Measurements from ENCODE around the gene RAPGEF1. TPM values are rescaled to one million over a fixed set of nuclear protein-coding genes. Genes with fewer than 3 reads are reported as not detected.
"Not testable (repeated sequence)": the region's sequence is repeated elsewhere in the genome, so short reads cannot be mapped to it uniquely, and the experiment has no call there.

Gene RAPGEF1
- total RNA-seq, 4 donors from 2014 or later, result 32.0 to 57.3 (median 38.9) TPM

DNA sequence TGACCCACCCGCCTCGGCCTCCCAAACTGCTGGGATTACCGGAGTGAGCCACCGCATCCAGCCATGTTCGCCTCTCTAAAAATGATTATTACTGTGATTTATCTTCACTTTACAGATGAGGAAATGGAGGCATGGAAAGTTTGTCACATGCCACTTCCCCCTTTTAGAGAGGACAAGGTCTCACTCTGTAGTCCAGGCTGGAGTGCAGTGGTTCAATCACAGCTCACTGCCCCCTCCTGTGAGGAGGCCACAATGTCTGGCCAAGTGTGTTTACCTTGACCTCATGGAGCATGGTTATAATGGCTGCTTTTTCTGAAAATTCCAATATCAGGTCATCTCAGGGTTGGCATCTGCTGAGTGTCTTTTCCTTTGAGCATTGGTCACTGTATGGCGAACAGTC is 187.8 kb downstream of the RAPGEF1 start:
- H3K36me3 ChIP-seq, result no peaks in the 10 kb centered on the region
- 67 to 88% methylated on average over 6 of the region's 6 CpGs for WGBS, 2 donors
- peaks cover 0 to 80% of the 10 kb centered on the region in 2 donors for H3K27me3 ChIP-seq
- TF ChIP-seq, protein P1, sequence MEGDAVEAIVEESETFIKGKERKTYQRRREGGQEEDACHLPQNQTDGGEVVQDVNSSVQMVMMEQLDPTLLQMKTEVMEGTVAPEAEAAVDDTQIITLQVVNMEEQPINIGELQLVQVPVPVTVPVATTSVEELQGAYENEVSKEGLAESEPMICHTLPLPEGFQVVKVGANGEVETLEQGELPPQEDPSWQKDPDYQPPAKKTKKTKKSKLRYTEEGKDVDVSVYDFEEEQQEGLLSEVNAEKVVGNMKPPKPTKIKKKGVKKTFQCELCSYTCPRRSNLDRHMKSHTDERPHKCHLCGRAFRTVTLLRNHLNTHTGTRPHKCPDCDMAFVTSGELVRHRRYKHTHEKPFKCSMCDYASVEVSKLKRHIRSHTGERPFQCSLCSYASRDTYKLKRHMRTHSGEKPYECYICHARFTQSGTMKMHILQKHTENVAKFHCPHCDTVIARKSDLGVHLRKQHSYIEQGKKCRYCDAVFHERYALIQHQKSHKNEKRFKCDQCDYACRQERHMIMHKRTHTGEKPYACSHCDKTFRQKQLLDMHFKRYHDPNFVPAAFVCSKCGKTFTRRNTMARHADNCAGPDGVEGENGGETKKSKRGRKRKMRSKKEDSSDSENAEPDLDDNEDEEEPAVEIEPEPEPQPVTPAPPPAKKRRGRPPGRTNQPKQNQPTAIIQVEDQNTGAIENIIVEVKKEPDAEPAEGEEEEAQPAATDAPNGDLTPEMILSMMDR (IDR thresholded peaks at IDR 0.05), result no peak
- TF ChIP-seq EP300 (IDR thresholded peaks at IDR 0.05) (no peak), POLR2A (IDR thresholded peaks at IDR 0.05) (no peak)
- no peak overlapping the region for H3K4me3 ChIP-seq
- no peak for DNase-seq (ENCODE audit: low spot score in 2 of 2)
- H3K27ac ChIP-seq, result no peak overlapping the region
- H3K4me1 ChIP-seq, result peaks cover 0 to 2% (median 0%) of the 10 kb centered on the region in 4 donors
- H3K9me3 ChIP-seq, result peaks cover 0 to 5% (median 0%) of the 10 kb centered on the region in 4 donors

DNA sequence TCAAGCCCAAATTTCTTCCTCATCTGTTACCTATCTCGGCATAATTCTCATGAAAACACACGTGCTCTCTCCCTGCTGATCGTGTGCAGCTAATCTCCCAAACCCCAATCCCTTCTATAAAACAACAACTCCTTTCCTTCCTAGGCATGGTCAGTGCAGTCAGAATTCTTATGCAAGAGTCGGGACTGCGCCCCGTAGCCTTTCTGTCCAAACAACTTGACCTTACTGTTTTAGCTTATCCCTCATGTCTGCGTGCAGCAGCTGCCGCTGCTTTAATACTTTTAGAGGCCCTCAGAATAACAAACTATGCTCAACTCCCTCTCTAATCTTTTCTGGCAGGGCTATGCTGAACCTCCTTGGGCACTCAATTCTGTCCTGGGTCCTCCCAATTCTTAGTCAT is 189.4 kb downstream of the RAPGEF1 start:
- H3K27me3 ChIP-seq, result peaks cover 0 to 84% of the 10 kb centered on the region in 2 donors
- 69 to 73% methylated on average over 8 of the region's 8 CpGs for WGBS, 2 donors
- DNase-seq (ENCODE audit: low spot score in 2 of 2), result not testable (repeated sequence)

DNA sequence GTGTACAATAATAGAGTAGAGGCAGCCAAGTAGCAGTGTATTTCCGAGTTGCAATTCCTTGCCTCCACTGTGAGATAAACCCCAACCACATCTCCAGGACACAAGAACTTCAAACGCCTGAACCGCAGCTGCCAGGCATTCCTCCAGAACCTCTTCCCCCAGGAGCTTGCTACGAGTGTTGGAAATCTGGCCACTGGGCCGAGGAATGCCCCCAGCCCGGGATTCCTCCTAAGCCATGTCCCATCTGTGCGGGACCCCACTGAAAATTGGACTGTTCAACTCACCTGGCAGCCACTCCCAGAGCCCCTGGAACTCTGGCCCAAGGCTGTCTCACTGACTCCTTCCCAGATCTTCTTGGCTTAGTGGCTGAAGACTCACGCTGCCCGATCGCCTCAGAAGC is 190.7 kb downstream of the RAPGEF1 start:
- WGBS, 2 donors, result 82 to 90% methylated on average over 10 of the region's 10 CpGs

More for the DNA sequence above, 189.4 kb downstream of the RAPGEF1 start:
- H3K4me1 ChIP-seq, result peaks cover 0 to 18% (median 6%) of the 10 kb centered on the region in 4 donors
- not testable (repeated sequence) for H3K36me3 ChIP-seq, H3K27ac ChIP-seq, H3K4me3 ChIP-seq, H3K9me3 ChIP-seq

DNA sequence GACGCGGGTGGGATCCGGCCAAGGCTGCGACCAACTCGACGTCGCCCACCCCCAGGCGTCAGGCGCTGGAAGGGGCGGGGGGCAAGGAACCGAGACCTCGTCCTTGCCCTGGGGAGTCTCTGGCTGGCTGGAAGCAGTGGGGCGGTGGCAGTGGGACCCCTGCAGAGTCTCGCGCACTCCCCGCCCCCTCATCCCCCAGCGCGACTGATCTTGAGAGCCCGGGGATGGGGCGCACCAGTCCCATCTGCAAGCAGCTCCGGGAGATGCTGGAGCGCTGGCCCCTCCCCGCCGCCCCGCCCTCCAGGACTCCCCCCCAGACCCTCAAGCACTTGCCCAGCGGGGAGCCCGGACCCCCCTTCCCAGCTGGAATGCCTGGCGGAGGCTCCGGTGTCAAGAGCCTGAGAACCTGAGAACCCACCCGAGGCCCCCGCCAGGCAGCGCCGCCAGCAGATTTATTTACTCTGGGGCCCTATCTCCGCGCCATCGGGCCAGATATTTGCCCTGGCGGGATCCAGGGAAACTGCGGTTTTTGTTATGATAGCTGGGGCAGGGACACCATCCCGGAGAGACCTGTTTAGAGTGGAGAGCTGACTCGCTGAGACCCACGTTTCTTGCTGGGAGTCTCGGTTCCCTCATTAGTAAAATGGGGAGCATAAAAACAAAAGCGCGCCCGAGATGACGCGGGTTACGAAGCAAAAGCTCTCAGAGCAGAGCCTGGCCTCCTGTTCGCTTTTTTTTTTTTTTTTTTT is 193.4 kb downstream of the RAPGEF1 start:
- H3K27me3 ChIP-seq, result peaks cover 0 to 65% of the 10 kb centered on the region in 2 donors

More for the DNA sequence above, 190.7 kb downstream of the RAPGEF1 start:
- Histone ChIP-seq H3K9me3 (peaks cover 0 to 13% (median 0%) of the 10 kb centered on the region in 4 donors), H3K4me1 (peaks cover 0 to 19% (median 6%) of the 10 kb centered on the region in 4 donors), H3K27me3 (peaks cover 0 to 88% of the 10 kb centered on the region in 2 donors)
- H3K4me3 ChIP-seq; H3K27ac ChIP-seq; DNase-seq (ENCODE audit: low spot score in 2 of 2); H3K36me3 ChIP-seq: not testable (repeated sequence)

DNA sequence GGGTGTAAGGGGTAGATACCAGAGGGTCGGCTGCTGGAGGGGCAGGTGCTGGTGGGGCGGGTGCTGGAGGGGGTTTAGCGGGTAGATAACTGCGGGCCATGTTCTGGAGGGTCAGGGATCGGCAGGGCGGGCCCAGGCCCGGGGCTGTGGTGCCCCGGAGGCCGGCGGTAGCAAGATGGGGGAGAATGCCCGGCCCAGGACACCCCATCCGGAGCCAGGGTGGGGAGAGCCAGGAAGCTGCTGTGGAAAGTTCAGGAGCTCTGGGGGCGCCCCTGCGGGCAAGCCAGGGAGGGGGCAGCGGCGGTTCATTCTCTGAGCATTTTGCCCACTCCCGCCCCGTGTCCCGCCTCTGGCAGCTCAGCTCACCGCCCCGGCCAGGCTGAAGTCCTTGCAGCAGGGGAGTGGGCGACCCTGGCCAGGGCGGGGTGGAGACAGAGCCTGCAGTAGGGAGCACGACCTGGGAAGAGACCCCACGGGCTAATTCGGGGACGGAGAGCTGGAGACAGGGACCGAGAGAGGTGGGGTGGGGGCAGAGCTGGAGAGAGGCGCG is 194.0 kb downstream of the RAPGEF1 start:
- H3K27ac ChIP-seq, result no peak overlapping the region
- H3K36me3 ChIP-seq, result no peaks in the 10 kb centered on the region
- no peak for DNase-seq (ENCODE audit: low spot score in 2 of 2)
- TF ChIP-seq POLR2A (IDR thresholded peaks at IDR 0.05), result no peak
- TF ChIP-seq EP300 (IDR thresholded peaks at IDR 0.05), result no peak
- TF ChIP-seq, protein P1 (IDR thresholded peaks at IDR 0.05), result no peak
- H3K9me3 ChIP-seq, result peaks cover 0 to 36% (median 8%) of the 10 kb centered on the region in 4 donors
- H3K27me3 ChIP-seq, result peaks cover 0 to 61% of the 10 kb centered on the region in 2 donors
- WGBS, 2 donors, result 1 to 3% methylated on average over 24 to 25 of the region's 30 CpGs
- peaks cover 0 to 19% (median 6%) of the 10 kb centered on the region in 4 donors for H3K4me1 ChIP-seq
- peak overlapping the region in 1 of 4 donors; percentile 5 for H3K4me3 ChIP-seq

More for the DNA sequence above, 193.4 kb downstream of the RAPGEF1 start:
- peaks cover 0 to 19% (median 6%) of the 10 kb centered on the region in 4 donors for H3K4me1 ChIP-seq
- H3K9me3 ChIP-seq, result peaks cover 0 to 36% (median 8%) of the 10 kb centered on the region in 4 donors
- H3K27ac ChIP-seq, result no peak overlapping the region
- H3K4me3 ChIP-seq, result peak overlapping the region in 2 of 4 donors; percentile 18 to 27
- TF ChIP-seq, protein P1 (IDR thresholded peaks at IDR 0.05), result no peak
- no peak for TF ChIP-seq POLR2A (IDR thresholded peaks at IDR 0.05)
- no peak for TF ChIP-seq EP300 (IDR thresholded peaks at IDR 0.05)
- no peak for DNase-seq (ENCODE audit: low spot score in 2 of 2)
- H3K36me3 ChIP-seq, result no peaks in the 10 kb centered on the region
- 4% methylated on average over 36 to 38 of the region's 49 CpGs for WGBS, 2 donors

Measured in tibial nerve (tissue), 4 donors.